ENCODE results near the gene TOR3A.

DNA sequence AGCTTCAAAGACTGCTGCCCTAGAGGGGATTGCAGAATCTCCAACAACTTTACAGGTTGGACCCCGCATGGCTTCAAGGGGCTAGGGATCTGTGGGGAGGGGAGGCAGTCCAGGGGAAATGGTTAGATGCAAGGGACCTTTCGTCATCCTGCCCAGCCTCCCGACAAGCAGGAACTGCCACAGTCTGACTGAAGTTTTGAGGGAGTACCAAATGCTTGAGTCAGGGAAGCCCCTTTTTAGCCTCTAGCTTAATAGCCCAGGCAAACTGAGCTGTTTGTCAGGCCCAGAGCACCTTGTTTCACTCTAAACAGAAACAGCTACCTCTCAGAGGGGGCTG lies 1.1 kb downstream of the TOR3A start:
- TF ChIP-seq, protein P1, sequence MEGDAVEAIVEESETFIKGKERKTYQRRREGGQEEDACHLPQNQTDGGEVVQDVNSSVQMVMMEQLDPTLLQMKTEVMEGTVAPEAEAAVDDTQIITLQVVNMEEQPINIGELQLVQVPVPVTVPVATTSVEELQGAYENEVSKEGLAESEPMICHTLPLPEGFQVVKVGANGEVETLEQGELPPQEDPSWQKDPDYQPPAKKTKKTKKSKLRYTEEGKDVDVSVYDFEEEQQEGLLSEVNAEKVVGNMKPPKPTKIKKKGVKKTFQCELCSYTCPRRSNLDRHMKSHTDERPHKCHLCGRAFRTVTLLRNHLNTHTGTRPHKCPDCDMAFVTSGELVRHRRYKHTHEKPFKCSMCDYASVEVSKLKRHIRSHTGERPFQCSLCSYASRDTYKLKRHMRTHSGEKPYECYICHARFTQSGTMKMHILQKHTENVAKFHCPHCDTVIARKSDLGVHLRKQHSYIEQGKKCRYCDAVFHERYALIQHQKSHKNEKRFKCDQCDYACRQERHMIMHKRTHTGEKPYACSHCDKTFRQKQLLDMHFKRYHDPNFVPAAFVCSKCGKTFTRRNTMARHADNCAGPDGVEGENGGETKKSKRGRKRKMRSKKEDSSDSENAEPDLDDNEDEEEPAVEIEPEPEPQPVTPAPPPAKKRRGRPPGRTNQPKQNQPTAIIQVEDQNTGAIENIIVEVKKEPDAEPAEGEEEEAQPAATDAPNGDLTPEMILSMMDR (IDR thresholded peaks at IDR 0.05) = no peak
- no peak for TF ChIP-seq ZFX (IDR thresholded peaks at IDR 0.05; ENCODE audit: borderline replicate concordance)

All from 22Rv1 (cell line).